GM21515 (cell line): Measurements from ENCODE around the gene IMPG2.
"Not testable (repeated sequence)": the region's sequence is repeated elsewhere in the genome, so short reads cannot be mapped to it uniquely, and the experiment has no call there.

Source experiments
- ATAC-seq: cut with Tn5 transposase; IDR thresholded peaks from one replicate; pipeline ENCODE4 v1.9.1; 2021; ENCODE audit not compliant: unreplicated experiment

IMPG2 gene

DNA sequence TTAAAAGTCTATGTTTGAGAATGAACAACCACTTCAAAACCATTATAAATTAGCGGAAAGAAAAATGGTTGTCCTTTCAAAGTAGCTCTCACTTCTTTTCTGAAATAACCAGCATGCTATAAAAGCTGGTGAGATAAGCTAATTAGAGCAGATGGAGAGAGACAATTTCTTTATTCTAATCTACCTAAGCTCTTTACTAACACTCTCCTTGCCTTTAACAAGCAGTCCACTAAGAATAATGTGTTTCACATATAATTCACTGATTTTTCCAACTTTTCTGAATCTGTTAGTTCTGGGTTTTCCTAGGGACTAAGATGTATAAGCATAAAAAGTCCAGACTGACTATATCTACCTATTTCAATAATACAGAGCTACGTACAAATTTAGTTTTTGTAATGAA, at the start of gene IMPG2:
Gene IMPG2, minus strand, starts transcription at position 101 of the 400 bp plus-strand sequence. CDS start 203 bp downstream, outside the sequence.
- no peak for ATAC-seq

DNA sequence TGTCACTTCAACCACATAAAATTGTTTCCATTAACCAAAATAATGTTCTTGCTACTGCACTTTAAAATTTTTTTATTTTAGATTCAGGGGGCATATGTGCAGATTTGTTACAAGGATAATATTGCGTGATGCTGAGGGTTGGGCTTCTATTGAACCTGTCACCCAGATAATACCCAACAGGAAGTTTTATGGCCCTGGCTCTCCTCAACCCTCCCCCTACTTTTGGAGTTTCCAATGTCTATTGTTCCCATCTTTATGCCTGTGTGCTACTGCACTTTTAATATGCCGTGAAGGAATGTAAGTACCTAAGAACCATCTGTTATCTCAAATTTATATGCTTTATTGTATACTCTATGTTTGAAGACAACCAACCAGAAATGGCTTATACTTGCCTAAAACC, 42.0 kb upstream of the IMPG2 start:
- no peak for ATAC-seq

DNA sequence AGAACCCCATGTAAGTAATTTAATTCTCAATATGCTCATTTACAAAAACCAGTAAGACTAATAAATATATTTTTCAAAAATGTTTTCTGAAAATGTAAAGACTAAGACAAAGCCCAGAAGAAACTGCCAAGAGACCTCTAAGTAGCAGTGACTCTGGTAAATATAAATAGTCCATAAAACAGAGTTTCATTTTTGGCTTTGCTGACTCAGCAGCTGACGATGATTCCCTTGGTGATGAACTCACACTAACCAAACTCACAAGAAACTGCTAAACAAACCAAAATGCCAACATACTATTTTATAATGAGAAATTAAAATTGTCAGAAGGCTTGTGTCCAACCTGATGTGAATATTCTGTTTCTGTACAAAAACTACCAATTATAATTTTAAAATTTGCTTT, 31.5 kb upstream of the IMPG2 start:
- ATAC-seq: no peak

DNA sequence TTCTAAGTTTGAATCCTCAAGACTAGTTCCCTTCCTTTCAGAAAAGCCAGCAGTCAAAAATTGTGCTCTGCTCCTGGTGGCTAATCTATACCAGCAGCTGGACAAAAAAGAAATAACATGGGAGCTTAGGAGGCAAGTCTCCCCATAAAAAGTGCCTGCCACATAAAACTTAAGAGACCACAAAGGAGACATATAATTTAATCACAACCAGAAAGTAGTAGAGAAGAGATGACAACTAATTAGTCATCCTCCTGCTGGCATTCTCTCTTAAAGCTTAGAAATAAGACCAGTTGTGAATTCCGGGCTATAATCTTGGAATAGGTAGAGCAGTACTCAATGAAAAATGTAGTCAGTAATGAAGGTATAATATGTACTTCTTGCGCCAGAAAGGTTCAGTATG, 20.2 kb upstream of the IMPG2 start:
- no peak for ATAC-seq

DNA sequence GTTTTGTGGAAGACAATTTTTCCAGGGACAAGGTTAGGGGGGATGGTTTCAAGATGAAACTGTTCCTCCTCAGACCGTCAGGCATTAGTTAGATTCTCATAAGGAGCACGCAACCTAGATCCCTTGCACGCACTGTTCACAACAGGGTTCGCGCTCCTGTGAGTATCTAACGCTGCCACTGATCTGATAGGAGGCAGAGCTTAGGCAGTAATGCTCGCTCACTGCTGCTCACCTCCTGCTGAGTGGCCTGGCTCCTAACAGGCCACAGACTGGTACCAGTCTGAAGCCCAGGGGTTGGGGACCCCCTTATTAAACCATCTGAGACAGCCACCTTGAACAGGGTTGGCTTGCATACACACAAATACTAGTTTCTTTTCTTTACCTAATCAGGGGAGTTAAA, 13.5 kb upstream of the IMPG2 start:
- ATAC-seq: no peak

DNA sequence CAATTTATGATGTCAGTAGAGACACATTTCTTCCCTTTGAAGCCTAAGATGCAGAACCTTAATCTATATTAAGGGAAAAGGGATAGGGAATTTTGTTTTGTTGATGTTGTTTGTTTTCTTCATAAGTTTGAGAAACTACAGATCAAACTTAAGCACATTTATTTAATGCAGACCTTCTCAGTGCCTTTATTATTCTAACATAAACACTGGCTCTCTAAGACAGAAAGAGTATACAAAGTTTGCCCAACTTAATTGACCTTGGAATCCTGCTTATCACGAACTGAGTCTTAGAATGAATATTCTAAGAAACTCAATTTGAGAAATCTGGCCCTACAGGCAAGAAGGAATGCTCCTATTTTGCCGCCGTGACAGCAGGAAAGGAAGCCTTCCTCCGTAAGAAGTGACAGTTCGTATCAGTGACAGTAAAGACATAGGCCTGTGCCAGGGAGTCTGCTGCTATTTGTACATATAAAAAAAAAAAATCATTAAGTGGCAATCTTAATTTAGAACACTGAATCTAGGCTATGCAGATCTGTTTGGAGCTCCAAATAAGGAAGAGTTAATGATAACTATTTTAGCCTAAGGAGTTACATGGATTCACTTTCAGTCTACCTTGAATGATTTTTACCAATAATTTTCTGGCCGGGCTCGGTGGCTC, 8.8 kb upstream of the IMPG2 start:
- ATAC-seq: no peak

DNA sequence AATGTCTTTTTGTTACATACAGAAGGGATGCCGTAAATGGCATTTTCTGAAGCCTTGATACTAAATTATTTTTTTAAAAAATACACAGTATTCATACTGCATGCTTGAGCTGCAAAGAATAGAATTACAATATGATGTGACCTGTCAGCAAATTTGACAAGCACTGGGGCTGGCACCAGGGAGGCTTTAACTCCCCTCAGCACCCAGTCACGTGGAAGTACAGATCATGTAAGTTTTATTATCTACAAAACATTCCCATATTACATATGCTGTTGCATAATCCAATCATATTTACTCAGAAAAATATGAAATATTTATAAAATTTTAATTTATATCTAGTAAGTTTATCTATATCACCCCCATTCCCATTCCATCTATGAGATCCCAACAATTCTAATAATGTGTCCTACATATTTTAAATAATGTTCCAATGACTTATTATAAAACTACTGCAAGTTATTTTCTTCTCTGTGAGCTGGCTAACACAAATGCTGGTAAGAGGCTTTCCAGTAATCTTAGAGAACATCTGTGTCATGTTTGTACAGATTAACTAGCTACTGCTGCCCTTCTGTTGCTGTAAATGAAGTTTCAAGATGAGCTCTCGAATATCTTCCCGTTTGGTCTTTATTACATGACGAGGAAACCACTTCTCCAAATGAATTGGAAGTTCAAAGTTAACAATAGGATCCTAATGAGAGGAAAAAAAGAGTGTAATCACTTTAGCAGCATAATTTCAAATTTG, 5.2 kb upstream of the IMPG2 start:
- ATAC-seq: no peak

DNA sequence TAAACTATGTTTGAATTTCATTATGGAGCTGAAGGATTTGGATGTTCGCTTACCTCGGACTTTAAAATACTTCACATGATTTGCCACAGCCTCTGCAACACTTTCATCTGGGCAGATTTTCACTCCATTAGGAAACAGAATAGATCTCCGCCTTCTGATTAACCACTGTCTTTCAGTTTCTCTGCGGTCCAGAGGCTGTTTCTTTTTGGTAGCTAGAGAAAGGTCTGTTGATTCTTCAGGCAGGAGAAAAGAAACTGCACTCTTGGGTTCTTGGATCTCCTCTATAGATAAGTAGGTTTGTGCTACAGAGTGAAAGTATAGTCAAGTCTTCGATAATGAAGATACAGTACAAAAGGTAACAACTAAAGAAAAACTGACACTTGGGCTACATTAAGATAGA, 844 bp downstream of the IMPG2 start:
- no peak for ATAC-seq

DNA sequence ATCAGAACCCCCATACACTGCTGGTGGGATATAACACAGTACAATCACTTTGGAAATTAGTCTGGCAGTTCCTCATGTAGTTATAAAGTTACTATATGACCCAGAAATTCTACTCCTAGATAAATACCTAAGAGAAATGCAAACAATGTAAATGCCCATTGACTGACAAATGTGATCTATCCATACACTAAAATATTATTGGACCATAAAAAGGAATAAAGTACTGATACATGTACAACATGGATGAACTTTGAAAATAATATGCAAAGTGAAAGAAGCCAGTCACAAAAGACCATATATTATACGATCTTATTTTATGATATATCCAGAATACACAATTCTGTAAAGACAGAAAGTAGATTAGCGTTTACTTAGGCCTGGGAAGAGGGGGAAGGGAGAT, 7.8 kb downstream of the IMPG2 start:
- ATAC-seq: no peak

DNA sequence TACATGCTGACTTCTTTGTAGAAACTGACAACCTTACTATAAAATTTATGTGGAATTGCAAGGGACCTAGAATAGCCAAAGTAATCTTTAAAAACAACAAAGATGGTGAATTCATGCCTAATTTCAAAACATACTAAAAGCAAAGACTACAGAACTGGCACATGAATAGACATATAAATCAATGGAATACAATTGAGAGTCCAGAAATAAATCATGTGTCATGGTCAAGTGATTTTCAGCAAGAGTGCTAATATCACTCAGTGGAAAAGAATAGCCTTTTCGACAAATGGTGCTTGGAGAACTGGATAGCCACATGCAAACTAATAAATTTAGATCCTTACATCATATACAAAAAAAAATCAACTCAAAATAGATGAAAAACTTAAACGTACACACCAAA, 8.7 kb downstream of the IMPG2 start:
- ATAC-seq: no peak

DNA sequence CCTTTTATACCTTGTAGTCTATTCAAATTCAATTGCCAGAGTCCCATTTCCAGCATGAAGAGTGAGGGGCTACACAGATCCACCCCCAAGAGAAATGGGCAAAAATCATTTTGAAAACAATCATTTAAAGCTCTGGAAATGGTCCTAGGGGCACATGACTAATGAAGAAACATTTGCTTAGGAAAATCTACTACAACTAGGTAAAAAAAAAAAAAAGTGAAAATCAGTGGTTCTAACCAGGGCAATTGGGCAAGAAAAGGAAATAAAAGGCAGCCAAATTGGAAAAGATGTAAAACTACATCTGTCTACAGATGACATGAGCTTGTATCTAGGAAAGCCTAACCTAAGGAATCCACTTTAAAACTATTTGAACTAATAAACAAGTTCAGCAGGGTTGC, 9.4 kb downstream of the IMPG2 start:
- ATAC-seq: no peak

DNA sequence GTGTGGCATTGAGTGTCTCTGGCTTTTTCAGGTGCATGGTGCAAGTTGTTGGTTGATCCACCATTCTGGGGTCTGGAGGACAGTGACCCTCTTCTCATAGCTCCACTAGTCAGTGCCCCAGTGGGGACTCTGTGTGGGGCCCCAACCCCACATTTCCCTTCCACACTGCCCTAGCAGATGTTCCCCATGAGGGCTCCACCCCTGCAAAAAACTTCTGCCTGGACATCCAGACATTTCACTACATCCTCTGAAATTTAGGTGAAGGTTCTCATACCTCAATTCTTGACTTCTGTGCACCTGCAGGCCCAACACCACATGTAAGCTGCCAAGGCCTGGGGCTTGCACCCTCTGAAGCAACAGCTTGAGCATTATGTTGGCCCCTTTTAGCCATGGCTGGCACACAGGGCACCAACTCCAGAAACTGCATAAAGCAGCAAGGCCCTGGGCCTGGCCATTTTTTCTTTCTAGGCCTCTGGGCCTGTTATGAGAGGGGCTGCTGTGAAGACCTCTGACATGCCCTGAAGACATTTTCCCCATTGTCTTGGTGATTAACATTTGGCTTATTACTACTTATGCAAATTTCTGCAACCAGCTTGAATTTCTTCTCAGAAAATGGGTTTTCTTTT, 12.1 kb downstream of the IMPG2 start:
- ATAC-seq: not testable (repeated sequence)

DNA sequence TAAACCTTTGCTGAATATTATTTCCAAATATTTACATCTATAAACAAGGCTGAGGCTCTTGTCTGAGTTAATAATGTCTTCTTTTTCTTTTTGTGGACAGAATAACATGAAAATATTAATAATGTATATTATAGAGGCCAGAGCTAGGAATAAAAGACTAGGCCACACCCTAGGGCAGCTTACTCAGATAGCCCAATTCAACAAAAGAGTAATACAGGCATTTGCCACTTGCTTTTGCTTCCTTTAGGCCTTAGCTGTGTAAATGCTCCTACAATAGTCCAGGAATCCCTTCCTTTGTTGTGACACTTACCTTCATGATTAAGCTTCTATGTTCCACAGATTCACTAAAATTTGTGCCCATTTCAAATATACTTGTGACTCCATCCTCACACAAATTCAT, 16.5 kb downstream of the IMPG2 start:
- no peak for ATAC-seq

DNA sequence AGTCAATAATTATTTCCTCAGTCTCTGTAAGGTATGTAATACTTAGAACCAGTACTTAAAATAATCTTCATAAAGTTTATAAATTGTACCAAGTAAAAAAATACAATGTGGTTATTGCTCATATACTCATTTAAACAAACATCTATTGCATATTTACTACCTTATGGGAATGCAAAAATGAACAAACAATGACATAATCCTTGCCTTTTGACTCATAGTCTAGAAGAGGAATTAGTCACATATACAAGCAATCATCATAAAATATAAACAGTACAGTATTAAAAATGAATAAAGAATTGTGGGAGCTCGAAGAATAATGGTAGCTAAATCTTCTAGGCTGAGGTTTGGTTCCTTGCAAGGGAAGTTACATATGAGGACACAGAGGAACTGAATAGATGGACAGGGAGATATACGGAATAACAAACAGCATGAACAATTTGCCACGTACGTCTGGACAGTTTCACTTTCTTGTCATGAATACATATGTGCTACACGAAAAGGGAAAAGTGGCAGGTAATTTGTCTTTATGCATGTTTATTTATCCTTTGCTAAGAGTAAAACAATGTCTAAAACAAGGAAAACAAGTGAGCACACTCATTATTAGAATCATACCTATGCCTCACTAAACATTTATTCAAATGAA, 17.2 kb downstream of the IMPG2 start:
- ATAC-seq: no peak

DNA sequence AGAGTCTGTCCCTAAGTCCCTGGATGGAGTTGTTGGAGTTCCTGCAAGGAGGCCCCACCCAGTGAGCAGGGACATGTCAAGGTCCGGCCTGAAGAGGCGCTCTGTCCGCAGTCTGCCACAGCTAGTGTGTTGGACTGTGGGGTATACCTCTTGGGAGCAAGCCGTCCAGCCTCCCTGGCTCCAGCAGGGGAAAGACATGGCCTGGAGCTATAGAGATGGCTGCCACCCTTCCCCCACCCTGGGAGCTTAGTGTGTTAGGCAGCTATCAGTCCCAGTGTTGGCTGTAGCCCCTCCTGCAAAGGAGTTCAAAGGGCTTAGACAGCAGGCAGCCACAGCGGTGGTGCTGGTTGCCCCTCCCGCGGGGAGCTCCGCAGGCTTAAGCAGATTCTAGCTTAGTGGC, 20.3 kb downstream of the IMPG2 start:
- ATAC-seq: no peak

DNA sequence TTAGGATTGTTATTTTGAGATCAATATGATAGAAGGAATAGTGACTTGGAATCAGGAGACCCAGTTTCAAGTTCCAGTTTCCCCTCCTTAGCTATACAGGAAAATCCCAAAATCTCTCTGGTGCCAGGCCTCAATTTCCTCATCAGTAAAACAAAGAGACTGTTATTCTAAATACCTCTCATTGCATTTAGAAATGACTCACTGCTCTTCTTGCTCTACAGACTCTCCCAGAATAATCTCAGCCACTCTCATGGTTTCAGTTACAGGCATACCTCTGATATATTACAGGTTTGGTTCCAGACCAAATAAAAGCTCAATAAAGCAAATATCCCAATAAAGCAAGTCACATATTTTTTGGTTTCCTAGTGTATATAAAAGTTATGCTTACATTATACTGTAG, 28.3 kb downstream of the IMPG2 start:
- no peak for ATAC-seq

DNA sequence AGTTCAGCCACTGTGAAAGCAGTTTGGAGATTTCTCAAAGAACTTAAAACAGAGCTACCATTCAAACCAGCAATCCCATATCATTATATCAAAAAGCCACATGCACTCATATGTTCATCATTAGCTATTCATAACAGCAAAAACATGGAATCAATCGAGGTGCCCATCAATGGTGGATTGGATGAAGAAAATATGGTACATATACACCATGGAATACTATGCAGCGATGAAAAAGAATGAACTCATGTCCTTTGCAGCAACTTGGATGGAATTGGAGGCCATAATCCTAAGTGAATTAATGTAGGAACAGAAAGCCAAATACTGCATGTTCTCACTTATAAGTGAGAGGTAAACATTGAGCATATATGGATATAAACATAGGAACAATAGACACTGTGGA, 32.1 kb downstream of the IMPG2 start:
- ATAC-seq: no peak

DNA sequence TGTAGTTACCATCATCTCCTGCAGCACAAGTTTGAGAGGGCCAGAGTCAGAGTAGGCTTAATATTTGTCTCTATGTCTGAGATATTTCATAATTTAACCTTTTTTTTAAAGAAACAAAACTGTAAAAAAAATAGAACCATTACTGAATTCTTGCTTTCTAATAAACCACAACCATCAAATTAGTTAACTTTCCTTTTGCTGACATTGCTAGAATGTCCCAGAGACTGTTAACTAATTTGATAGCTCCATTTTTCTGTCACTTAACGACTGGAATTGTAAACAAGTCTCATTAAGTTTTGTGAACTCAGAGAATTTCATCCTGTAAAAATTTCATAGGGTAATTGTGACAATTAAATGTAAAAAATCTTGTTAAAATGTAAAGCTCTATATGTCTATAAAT, 35.6 kb downstream of the IMPG2 start:
- ATAC-seq: no peak

DNA sequence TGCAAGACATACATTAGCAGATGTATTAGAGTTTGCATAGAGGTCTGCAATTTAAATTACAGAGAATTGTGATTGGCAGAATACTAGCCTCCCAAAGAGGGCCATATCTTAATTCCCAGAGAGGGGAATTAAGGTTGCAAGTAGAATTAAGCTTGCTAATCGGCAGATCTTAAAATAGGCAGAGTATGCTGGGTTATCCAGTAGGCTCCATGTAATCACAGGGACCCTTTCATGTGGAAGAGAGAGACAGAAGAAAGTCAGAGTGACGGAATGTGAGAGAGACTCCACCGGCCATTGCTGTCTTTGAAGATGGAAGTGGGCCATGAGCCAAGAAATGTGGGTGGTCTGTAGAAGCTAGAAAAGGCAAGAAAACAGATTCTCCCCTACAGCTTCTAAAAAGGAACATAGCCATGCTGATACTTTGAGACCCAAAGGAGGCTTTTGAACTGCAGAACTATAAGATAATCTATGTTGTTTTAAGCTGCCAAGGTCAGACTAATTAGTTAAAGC, 38.8 kb downstream of the IMPG2 start:
- no peak for ATAC-seq

DNA sequence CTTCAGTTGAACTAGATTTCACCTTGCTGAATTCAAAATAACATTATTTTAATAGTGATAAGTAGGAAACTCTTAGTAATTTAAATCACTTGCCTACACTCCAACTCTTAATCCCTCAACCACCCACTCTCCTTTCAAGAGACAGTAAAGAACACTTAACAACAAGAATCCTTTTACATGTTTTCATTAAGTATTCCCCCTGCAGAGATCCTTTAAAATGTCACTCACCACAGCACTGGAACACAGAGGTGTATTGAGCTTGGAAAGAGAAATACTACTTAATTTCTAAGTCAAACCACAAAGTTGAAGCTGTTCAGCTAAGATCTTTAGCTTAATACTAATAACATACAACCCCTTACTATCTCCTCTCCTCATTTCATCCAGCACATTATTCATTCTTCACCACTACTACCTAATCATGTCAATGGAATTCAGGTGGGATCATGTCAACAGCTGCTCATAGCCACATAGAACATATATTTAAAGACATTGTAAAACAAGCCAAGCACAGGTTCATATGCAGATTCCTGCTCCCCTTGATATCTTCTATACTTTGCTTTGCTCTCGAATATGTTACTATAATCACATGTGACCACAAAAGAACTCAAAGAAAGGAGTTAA, 40.5 kb downstream of the IMPG2 start:
- ATAC-seq: no peak

DNA sequence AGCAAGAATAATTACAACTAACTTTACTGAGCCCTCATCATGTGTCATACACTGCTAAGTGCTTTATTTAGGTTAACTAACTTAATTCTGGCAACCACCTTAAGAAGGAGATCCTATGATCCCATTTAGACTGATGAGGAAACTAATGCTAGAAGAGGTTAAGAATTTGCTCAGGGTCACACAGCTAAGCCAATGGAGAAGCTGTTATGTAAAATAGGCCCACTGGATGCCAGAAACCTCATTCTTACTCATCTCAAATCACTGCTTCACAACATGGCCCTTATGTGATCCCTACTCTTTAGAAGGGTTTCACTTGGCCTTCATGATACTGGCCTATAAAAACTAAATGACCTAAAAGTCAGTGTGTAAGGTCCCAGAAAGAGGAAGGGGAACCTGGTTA, 41.2 kb downstream of the IMPG2 start:
- ATAC-seq: no peak
